Daoy (cell line): ENCODE results near the gene ETS2. TPM values are rescaled to one million over a fixed set of nuclear protein-coding genes. Genes with fewer than 3 reads are reported as not detected.
A peak's percentile ranks its signal among the peaks of the same experiment; 100 is the strongest.

Experiments
- DNase-seq: peaks from one replicate; pipeline ENCODE4 v3.0.0-alpha.2; 2015; ENCODE audit warnings: low read depth
- total RNA-seq: library from RNA; depleted of rRNA; stranded (reverse); fragments of >200 nt; shearing (Covaris generic); gene quantifications from 2 replicates; pipeline ENCODE4 v1.2.3, GENCODE V29; 2014

Gene ETS2
- total RNA-seq, 1 experiment from 2014 or later: 21.5 TPM

DNA sequence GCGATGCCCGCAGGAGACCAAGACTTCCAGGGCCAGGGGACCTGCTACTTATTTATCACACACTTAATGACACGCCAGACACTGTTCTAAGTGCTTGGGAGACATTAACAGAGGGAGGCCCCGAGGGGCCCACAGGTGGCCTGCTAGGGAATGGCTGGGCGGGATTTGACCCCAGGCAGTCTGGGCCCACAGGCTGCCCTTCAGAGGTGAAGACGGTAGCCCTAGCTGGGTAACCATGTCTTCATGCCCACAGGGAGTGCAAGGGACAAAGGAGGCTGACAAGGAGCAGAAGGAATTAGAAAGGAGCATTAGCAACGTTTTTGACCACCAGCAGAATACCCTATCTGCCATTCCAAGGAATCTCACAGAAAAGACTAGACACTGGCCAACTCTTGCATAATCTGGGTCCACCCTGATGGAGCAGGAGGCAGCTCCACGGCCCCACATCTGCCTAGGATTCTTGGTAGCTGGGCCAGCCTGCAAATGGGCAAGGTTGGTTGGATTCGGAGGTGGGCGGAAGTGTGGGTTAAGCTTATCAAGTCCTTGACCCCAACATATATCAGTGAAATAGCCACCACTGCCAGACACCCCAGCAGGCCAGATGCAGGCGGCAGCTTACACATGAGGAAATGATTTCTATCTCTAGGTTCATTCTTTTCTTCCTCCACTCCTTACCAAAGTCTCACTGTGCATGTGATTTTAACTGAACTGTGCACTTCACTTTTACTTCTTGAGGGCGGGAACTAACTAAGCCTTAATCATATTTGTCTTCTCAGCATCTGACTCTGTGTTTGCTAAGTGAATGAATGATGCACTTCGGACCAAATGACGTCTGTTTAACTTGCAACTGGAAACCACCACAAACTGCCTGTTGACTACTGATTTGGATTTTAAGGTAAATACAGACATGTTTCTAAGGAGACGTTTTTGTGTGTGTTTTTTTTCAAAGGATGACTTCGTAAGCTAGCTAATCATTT is 3.4 kb upstream of the ETS2 start:
- DNase-seq: no peak

DNA sequence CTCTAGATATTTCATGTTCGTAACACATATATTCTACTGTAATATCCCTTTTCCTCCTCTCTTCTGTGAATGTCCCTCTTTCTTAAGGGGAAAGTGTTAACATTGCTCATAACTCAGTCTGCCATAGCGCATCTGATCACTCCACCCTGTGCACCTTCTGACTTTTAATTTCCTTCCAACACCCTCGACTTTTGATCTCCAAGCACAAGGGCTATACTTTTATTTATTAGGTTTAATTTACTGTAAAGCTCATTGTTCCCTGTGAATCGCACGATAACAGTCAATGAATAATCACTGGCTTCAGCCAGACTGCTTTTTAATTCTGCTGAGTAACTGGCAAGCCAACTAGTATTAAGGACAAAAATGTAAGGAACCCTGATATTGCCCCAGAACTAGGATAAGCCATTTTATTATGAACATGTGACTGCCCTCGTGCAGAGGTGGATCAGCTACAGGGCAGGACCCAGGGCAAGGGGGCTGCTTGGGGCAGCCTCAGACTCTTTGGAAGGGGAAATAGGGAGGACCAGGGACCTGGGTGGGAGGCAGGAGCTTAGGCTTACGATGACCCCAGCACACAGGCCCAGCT is 2.6 kb upstream of the ETS2 start:
- no peak for DNase-seq

DNA sequence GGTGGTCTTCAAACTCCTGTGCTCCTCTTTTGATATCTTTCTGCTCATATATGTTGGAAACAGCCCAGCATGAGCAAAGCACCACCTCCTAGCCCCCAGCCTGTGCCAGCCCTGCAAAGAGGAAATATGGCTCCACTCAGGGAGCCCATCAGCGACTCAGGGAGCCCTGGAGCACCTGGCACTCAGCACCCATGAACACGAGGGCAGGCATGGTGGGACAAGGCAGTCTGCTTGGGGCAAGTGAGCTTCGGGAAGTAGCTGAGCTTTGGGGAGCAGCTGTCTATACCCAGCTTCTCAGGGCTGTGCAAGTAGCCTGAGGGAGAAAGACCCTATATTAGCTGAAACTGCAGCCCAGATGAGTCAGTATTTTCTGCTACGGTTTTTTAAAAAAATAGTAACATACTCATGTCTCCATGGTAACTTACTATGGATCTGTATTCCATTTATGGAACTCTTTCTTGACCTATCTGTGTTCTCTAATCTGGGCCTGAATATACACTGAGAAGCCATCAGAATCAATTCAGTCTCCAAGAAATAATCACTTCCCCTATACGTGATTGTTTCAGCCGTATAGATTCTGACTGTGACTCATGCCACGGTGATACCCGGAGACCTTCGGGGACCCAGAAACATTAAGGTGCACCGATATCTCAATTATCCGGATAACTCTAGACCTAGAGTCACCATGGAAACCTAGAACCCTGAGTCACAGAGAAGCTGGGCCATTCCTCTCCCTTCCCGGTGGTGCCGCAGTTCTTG is 1.5 kb upstream of the ETS2 start:
- DNase-seq: no peak

DNA sequence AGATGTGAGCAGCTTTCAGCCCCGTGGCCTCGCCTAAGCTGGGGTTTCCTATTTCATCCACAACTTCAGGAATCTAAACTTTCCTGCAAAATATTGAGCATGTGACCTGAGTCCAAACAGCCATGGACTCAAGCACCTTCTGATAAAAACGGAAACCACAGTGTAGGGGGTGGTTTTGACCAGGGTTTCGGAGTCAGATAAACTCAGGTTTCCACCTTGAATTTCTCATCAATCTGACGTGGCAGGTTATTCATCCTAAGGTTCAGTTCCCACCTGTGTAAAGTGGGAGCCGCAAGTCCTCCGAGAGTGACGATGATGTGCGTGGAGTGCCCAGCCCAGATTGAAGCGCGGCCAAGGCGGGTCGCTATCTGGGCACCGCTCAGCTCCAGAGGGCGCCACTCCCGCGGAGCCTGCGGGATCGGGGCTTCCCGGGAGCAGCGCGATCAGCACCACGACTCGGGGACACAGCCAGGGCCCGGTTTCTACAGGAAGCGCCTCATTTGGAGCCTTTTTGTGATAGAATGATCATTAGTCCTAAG is 871 bp upstream of the ETS2 start:
- peak; percentile 82 for DNase-seq

DNA sequence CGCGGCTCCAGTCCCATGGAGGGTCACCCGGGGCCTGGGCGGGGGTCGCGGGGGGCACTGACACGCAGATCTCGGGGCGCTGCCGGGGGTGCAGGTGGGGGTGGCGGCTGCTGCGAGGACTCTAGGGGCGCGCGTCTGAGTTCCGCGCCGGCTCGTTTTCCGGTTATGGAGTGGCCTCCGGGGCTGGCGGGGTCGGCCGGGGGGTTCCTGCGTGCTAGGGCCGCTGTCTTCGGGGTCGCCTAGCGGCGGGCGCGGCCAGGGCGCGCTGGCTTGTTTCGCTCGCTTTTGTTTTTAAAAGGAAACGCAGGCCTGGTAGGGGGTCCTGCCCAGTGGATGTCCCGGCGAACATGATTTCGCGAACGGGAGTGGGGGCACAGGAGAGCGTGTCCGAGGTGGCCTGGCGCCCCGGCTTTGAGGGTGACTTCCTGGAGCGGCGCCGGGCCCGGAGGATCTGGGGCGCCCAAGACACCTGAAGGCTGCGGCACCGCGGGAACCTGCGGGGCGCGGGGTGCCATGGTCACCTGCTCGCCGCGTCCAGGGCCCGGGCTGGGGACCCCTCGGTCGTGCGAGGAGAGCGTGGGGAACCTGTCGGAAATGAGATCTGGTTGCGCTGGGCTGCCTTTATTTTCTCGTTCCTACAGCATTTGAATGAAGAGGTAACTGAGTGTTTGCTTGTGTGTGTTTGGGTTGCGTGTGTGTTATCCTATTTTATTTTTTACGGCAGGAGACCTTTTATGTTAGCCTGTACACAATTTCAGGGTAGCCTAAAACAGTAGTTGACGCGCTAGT is 618 bp downstream of the ETS2 start:
- no peak for DNase-seq

DNA sequence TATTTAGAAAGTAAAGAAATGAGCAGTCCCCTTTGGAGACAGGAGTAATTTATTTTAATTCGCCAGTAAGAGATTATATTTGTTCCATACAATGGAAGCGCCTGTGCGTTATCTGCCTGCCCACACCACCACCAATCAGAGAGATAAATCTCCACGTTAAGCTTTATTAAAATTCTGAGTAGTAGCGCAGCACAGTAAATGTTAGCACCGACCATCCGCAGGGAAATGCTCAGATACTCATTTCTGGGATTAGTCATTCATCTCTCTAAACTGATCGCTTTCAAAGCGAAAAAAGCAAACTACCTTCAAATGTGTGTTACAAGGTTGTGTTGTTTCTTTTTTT is 1.2 kb downstream of the ETS2 start:
- DNase-seq: no peak

DNA sequence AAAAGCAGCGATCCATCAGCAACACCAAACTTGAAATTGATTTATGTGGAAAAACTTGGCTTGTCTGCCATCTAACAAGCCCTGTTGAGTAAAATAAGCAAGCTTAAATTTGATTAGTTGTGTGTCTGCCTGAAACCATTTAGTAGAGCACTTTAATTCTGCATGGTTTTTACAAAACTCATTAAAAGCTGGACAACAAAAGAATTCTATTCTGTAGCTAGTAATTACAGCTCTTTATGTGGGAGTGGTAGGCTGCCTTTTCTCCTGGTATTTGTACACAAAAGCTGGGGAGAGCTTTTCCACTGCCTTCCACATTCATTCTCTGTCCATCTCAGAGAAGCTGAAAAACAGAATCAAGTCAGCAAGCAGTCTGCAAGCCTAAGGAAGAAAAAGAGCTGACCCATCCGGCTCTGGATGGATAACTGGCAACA is 1.7 kb downstream of the ETS2 start:
- no peak for DNase-seq

DNA sequence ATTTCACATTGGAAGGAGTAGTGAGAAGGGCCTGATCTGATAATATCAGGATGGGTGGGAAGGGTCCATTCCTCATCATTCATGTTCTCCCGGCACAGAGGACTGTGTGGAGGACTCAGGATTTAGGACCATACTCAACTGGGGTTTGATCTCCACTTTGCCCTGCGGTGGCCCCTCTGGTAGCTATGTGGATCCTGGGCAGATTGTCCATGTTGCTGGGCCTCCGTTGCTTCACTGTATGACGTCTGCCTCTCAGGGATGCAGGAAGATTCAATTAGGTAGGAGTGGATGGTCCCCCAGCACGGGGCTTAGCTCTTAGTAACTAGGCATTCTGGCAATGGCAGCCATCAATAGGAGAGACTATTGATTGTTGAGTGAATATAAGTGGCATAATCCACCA is 2.3 kb downstream of the ETS2 start:
- DNase-seq: no peak

DNA sequence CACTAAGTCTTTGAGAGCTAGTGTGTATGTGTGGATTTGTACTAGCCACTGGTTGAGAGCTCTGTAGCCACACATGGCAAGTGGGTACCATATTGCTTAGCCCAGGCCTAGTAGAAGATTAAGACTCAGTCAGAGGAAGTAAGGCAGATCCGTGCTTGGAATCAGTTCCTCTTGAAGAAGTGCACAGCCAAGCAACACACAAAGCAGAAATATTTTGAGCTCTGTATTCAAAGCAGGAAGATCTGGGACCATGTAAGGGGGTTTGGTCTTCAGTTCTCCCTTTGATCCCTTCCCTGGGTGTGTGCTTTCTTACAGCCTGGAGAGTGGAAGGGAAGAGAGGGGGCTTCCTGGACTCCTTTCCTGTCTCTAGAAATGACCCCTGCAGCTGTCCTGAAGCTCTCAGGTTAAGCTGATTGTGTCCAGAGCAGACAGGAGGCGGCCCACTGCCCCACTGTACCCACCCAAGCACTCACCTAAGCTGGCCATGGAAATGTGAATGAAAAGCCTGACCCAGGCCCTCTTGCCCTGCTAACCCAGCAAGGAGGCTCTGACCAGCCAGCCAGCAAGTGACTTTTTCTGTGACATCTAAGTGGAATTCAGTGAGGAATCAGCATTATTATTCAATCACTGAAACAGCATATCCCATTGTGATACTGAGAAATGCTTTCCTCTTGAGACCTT is 3.6 kb downstream of the ETS2 start:
- no peak for DNase-seq

DNA sequence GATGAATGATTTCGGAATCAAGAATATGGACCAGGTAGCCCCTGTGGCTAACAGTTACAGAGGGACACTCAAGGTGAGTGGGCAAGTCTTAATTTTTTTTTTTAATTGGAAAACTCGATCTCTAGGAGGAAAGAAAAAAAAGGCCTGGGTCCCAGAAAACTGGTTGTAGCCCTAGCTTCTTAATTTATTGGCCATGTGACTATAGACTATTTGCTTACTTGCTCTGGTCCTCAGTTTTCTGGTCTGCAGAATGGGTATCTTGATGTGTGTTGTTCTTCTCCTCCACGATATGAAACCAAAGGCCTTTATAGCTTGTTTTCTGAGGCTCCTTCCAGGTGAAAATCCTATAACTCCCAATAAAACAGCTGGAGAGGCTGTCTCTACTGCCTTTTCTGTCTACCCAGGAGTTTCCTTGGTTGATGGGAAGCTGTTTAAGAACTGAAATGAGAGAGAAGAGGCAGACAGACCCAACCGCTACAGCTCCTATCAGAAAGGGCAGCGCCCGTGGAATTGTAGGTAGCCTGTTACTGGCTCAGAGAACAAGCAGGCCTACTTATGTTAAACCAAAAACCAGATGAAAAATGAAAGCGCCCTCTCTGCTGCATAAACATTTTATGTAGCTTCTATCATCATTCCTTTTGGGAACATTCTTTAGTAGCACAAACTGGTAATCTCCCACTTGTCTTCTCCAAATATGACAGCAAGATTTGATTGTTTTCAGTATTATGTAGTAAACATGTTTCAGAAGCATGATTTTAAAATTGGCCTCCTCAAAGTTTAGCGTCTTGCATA is 4.5 kb downstream of the ETS2 start:
- no peak for DNase-seq

DNA sequence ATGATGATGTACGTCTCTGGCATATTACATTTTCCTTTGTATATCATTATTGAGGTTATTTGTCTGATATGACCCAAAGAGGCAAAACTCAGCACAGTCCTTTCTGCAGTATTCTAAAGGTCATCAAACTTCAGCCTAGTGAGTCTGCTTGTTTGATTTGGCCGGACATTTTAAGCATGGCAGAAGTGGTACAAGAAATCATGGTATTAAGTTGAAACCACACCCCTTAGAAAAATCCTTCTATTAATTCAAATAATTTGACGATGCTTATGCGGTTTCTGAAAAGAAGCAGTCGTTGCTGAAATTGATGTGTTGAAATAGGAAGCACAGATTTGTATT is 5.1 kb downstream of the ETS2 start:
- no peak for DNase-seq

DNA sequence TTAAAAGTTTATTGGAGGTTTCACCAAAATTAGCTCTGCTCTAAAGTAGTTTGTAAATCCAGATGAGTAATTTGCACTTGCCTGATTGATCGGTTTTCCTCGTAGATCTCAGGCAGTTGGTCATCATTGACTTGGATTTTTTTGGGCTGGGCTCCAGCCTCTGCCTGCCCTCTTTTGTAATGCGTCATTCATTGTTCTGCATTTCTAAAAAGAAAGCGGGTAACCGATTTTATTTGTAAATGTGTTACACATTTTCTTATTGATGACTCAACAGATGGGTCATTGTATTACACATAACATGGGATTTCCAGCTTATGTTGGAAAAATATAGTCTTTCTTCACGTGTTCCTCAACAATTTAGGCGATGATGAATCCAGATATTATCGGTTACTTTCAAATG is 5.5 kb downstream of the ETS2 start:
- DNase-seq: peak; percentile 72

DNA sequence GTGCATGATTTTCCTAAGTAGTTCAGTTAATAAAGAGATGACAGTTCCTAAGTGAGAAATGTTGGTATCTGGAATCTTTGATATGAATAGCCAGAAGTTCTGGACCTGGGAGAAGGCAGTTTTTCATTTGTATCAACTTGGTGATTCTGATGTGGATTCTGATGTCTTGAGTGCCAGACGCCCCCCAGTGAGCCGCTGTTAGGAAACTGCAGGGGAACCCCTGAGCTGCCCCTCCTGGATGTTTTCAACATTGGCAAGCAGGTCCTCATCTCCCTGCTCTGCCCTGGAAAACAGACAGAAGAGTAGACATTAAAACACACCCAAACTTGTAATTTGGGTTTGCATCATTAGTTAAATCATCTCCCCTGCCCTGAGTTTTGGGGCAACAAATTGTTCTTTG is 7.4 kb downstream of the ETS2 start:
- no peak for DNase-seq

DNA sequence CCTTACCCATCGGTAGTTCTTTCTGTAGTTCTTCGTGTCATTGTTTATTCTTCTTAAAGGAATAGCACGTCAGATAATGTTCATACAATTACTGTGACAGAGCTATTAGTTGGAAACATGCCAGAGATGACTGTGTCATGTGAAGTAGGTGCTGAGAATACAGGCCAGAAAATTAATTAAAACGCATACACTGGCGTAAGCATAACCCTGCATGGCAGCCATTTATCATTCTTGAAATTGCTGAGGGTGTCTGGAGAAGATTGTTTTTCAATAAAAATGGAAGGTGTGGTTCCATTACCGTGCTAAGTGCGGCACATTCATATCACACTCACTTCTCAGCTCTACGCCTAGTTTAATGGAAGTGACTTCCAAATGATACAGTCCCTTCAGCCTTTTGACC is 7.8 kb downstream of the ETS2 start:
- no peak for DNase-seq

DNA sequence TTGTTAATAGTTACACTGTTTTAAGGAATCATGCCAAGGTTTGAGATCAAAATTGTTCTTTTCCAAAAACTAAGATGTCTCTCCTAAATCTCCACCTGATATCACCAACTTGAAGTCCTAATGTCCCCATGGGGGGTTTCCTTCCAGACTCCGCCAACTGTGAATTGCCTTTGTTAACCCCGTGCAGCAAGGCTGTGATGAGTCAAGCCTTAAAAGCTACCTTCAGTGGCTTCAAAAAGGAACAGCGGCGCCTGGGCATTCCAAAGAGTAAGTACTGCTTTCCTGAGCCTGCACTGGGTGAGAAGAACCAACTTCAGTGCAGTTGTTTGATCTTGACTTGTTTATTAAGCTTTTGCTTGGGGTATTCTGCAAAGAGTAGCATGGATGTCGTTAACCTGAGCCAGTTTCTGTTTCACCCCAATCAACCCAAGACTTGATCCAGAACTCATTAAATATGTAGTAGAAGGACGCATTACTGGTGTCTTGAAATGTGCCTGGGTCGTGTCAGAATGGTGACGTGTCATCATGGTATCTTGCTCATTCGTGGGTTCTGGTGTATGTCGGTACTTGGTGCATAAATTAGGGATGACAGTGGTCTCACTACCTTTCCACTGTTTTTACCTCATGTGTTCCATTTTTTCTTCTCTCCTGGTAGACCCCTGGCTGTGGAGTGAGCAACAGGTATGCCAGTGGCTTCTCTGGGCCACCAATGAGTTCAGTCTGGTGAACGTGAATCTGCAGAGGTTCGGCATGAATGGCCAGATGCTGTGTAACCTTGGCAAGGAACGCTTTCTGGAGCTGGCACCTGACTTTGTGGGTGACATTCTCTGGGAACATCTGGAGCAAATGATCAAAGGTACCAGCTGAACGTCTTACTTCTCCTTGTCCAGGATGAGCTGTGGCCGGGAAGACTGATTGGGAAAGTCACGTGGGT is 8.7 kb downstream of the ETS2 start:
- no peak for DNase-seq

DNA sequence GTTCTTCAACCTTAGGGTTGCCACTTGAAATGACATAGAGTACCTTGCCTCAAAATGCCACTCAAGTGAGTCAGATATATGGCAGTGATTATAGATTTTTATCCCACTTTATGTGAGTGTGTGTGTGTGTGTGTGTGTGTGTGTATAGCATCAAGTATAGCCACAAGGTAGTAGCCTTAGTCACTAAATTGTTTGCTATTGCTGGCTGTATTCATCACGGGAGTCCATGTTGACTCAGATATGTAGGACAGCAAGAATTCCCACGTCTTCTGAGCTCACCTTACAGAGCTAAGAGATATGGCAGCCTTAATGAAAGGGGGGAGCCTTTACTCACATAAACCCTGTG is 9.3 kb downstream of the ETS2 start:
- DNase-seq: peak; percentile 58

DNA sequence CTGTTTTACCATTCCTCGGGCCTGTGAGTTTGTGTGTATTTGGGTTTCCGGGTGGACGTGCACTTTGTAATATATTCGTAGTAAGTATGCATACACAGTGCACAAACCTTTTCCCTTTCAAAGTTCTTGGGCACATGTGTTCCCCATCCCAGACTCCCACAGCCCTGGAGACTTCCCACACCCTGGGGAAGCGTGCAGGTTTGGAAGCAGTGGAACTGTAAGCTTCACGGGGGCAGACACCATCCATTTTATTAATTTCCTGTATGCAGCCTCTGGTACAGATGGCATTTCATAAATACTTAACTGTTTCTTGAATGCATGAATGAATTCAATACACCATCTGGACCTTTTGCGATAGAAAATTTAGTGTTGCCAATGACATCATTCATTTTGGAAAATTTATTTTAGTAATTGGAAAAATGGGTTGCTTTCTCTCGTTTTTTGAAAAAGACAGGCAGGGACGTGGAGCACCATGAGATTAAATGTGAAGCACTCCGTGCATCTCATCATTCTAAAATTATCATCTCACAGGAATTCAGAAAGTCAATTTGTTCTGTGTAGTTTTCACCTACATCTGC is 10.8 kb downstream of the ETS2 start:
- DNase-seq: no peak

DNA sequence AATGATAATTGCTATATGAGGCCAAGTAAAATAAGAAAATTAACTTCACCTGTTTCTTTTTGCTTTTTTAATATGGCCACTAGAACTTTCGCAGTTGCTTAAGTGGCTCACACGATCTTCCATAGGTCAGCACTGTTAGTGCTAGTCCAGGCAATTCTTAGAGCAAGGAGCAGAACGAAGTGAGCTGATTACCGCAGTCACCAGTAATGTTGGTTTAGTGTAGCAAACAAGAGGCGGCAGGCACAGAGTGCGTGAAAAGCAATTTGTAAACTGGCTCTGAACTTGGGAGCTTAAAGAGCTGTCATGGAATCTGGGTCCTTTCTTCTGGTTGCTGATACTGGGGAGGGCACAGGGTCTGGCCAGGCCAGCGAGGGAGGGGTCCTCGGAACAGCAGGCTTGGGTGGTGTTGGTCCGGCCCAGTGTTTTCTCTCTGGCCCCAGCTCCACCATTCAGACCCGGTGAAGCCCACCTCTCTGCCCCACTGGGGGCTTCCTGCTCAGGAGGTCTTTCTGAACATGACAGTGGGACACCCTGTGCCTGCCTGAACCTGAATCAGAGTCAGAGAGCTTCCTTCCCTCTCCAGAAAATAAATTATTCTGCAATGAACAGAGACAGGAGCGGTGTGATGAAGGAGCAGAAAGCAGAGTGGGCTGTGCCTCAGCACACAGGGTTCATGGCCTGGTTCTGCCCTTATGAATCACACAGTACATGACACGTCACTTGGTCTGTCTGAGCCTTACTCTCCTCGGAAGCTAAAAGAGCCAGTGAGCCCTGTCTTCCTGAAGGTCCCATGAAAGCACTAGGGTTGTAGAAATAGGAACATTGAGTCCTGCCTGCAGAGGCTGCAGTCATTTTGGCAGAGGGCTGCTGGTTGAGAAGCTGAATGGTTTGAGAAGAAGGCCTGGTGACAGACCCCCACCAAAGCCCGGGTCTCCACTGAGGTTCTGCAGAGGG is 11.9 kb downstream of the ETS2 start:
- DNase-seq: peak; percentile 43
